Esophagus squamous epithelium (tissue), 5 donors: ENCODE results near the gene ITGA11. TPM values are rescaled to one million over a fixed set of nuclear protein-coding genes. Genes with fewer than 3 reads are reported as not detected.

Experiments
- DNase-seq: peaks from one replicate; lab custom pipeline; 2025; lab: John Stamatoyannopoulos, UW
- H3K27ac ChIP-seq, 4 donors: fragments of 200-600 bp; sonication (generic); one replicate each; pipeline ENCODE4 v1.5.1; 2016 to 2019; ENCODE audit warnings: mild to moderate bottlenecking in 1 of 4
- H3K27me3 ChIP-seq, 4 donors: fragments of 200-600 bp; sonication (generic); 1 replicate in 3 of 4; 2 replicates in 1 of 4; pipeline versions ENCODE4 v1.5.1 to v1.6.0; 2017 to 2021; ENCODE audit warnings: antibody characterized with exemption in 1 of 4
- H3K36me3 ChIP-seq, 3 donors: fragments of 200-600 bp; sonication (generic); one replicate each; pipeline ENCODE4 v1.5.1; 2016 to 2019
- H3K4me1 ChIP-seq, 3 donors: fragments of 200-600 bp; sonication (generic); one replicate each; pipeline ENCODE4 v1.5.1; 2017 to 2019
- H3K4me3 ChIP-seq, 4 donors: fragments of 200-600 bp; sonication (generic); 1 replicate in 3 of 4; 2 replicates in 1 of 4; pipeline ENCODE4 v1.5.1; 2016 to 2019; ENCODE audit warnings: mild to moderate bottlenecking in 2 of 4, moderate library complexity in 1 of 4
- H3K9me3 ChIP-seq, 3 donors: fragments of 200-600 bp; sonication (generic); one replicate each; pipeline ENCODE4 v1.5.1; 2016 to 2019
- CTCF ChIP-seq, 6 experiments: fragments of 450-650 bp in 4 of 6; fragments of 200-600 bp in 2 of 6; sonication (generic) in 2 of 6; IDR thresholded peaks; one replicate each; pipeline ENCODE4 v1.5.1; 2016 to 2019; ENCODE audit warnings: antibody characterized with exemption in 6 of 6, mild to moderate bottlenecking in 4 of 6, moderate library complexity in 4 of 6
- POLR2A ChIP-seq, 4 donors: fragments of 450-650 bp; IDR thresholded peaks; one replicate each; pipeline ENCODE4 v1.6.1; 2017; ENCODE audit warnings: antibody characterized with exemption in 4 of 4, mild to moderate bottlenecking in 4 of 4, moderate library complexity in 3 of 4
- WGBS, 2 donors: methylation state at CpG; one replicate each; pipeline ENCODE4 v1.1.5; 2018; 5-methylcytosine and 5-hydroxymethylcytosine counted together
- intact Hi-C: fragments of 100-400 bp; cut with DNase I; formaldehyde crosslinking; loops from one replicate; pipeline ENCODE4 v1.15.0; 2022
- total RNA-seq, 4 donors: library from RNA; depleted of rRNA; stranded (reverse); fragments of >200 nt; gene quantifications; one replicate each; pipeline ENCODE4 v1.1.0, GENCODE V29; 2016
- donor health status: DM: yes; HTN: yes; CAD: no.

The ITGA11 gene
- total RNA-seq, 4 donors from 2014 or later: 0.19 to 2.9 (median 0.81) TPM

GRCh38 chr15:68311464-68311835 is 120.5 kb downstream of the ITGA11 start:
- DNase-seq: no peak
- Histone ChIP-seq H3K36me3 (no peaks in the 10 kb centered on the region), H3K9me3 (no peaks in the 10 kb centered on the region), H3K27ac (no peak overlapping the region), H3K4me1 (peaks cover under 1 to 27% (median 4%) of the 10 kb centered on the region in 3 donors), H3K4me3 (no peak overlapping the region), H3K27me3 (peaks cover 0 to 39% (median 0%) of the 10 kb centered on the region in 4 donors)
- TF ChIP-seq POLR2A (IDR thresholded peaks at IDR 0.05) (no peak), CTCF (IDR thresholded peaks at IDR 0.05) (no peak)
- 79 to 93% methylated on average over 3 of the region's 3 CpGs for WGBS, 2 donors
- intact Hi-C loops: loop anchor here (10.0 kb wide), 1 partner anchor 243 kb away; no protein-coding TSS in a partner anchor

- H3K36me3 ChIP-seq: no peaks in the 10 kb centered on the region
- DNase-seq: no peak
- intact Hi-C loops: loop anchor here (10.0 kb wide), 1 partner anchor 244 kb away; no protein-coding TSS in a partner anchor
- no peaks in the 10 kb centered on the region for H3K9me3 ChIP-seq
- no peak overlapping the region for H3K4me3 ChIP-seq
- peak overlapping the region in 2 of 4 donors; percentile 42 to 49 for H3K27ac ChIP-seq
- TF ChIP-seq POLR2A (IDR thresholded peaks at IDR 0.05): no peak
- TF ChIP-seq CTCF (IDR thresholded peaks at IDR 0.05): no peak
- H3K4me1 ChIP-seq: peaks cover 3 to 28% (median 4%) of the 10 kb centered on the region in 3 donors
- 90 to 91% methylated on average over 4 to 16 of the region's 22 CpGs for WGBS, 2 donors
- peaks cover 0 to 35% (median 0%) of the 10 kb centered on the region in 4 donors for H3K27me3 ChIP-seq
Observed at GRCh38 chr15:68310804-68311463, 121.0 kb downstream of the ITGA11 start.

GRCh38 chr15:68310178-68310803 is 121.7 kb downstream of the ITGA11 start:
- no peak for TF ChIP-seq POLR2A (IDR thresholded peaks at IDR 0.05)
- no peak for TF ChIP-seq CTCF (IDR thresholded peaks at IDR 0.05)
- DNase-seq: no peak
- Histone ChIP-seq H3K27me3 (peaks cover 0 to 28% (median 0%) of the 10 kb centered on the region in 4 donors), H3K4me3 (no peak overlapping the region), H3K9me3 (no peaks in the 10 kb centered on the region), H3K4me1 (peaks cover 3 to 22% (median 4%) of the 10 kb centered on the region in 3 donors), H3K27ac (peak overlapping the region in 2 of 4 donors; percentile 42 to 49), H3K36me3 (no peaks in the 10 kb centered on the region)
- 41 to 47% methylated on average over 7 of the region's 7 CpGs for WGBS, 2 donors
- intact Hi-C loops: loop anchor here (10.0 kb wide), 1 partner anchor 245 kb away; no protein-coding TSS in a partner anchor

GRCh38 chr15:68309024-68309423 is 122.9 kb downstream of the ITGA11 start:
- intact Hi-C loops: loop anchor here (5.0 kb wide), 1 partner anchor 57 kb away; no protein-coding TSS in a partner anchor
- Histone ChIP-seq H3K27me3 (peaks cover 0 to 22% (median 0%) of the 10 kb centered on the region in 4 donors), H3K27ac (no peak overlapping the region), H3K4me1 (peaks cover 3 to 22% (median 4%) of the 10 kb centered on the region in 3 donors), H3K4me3 (no peak overlapping the region), H3K36me3 (no peaks in the 10 kb centered on the region), H3K9me3 (no peaks in the 10 kb centered on the region)
- WGBS, 2 donors: 55 to 73% methylated on average over 3 of the region's 3 CpGs
- DNase-seq: no peak
- TF ChIP-seq POLR2A (IDR thresholded peaks at IDR 0.05) (no peak), CTCF (IDR thresholded peaks at IDR 0.05) (no peak)
